PC-9 (cell line): ENCODE data around the gene MOV10L1. TPM values are rescaled to one million over a fixed set of nuclear protein-coding genes. Genes with fewer than 3 reads are reported as not detected.

Source experiments
- BruUV-seq: library from RNA; stranded (reverse); fragments of 400-500 nt; replicated peaks from 2 replicates; lab custom pipeline; 2021; lab: Mats Ljungman, UMichigan
- CTCF ChIA-PET: fragments of 300-600 bp; sonication (Branson Sonifier 250); formaldehyde crosslinking; loops from one replicate; lab custom pipeline; 2022; ENCODE audit warnings: antibody characterized with exemption; lab: Charles Lee
- POLR2A ChIA-PET: fragments of 300-600 bp; sonication (Branson Sonifier 250); formaldehyde crosslinking; loops from one replicate; lab custom pipeline; 2022; ENCODE audit warnings: antibody characterized with exemption; ENCODE audit not compliant: unreplicated experiment; lab: Charles Lee
- DNase-seq, 2 experiments: peaks; one replicate each; pipeline versions ENCODE4 v3.0.0 to v3.0.0-alpha.2; 2015 to 2022; ENCODE audit warnings: mixed read lengths in 1 of 2
- H2AFZ ChIP-seq: fragments of 200-600 bp; sonication (generic); 2 replicates; pipeline ENCODE4 v1.8.1; 2017; ENCODE audit warnings: antibody characterized with exemption
- H3F3A ChIP-seq: fragments of 200-600 bp; sonication (generic); 2 replicates; pipeline ENCODE4 v1.8.1; 2017; ENCODE audit warnings: antibody characterized with exemption, mild to moderate bottlenecking, low read depth; ENCODE audit not compliant: insufficient read depth
- H3K27ac ChIP-seq: fragments of 200-600 bp; sonication (generic); 2 replicates; pipeline ENCODE4 v1.6.1; 2016; ENCODE audit warnings: mixed run types
- H3K27me3 ChIP-seq: fragments of 200-600 bp; sonication (generic); 2 replicates; pipeline ENCODE4 v1.6.1; 2016; ENCODE audit warnings: low read depth, mixed run types; ENCODE audit not compliant: insufficient read depth
- H3K36me3 ChIP-seq: fragments of 200-600 bp; sonication (generic); 2 replicates; pipeline ENCODE4 v1.6.1; 2016; ENCODE audit warnings: low read depth, mixed run types
- H3K4me1 ChIP-seq: fragments of 200-600 bp; sonication (generic); replicated peaks from 2 replicates; pipeline ENCODE4 v1.6.1; 2016; ENCODE audit warnings: mixed run types; ENCODE audit not compliant: insufficient read depth
- H3K4me2 ChIP-seq: fragments of 200-600 bp; sonication (generic); 2 replicates; pipeline ENCODE4 v1.6.1; 2017; ENCODE audit warnings: mixed run types
- H3K4me3 ChIP-seq: fragments of 200-600 bp; sonication (generic); 2 replicates; pipeline ENCODE4 v1.6.1; 2016; ENCODE audit warnings: mixed run types
- H3K79me2 ChIP-seq: fragments of 200-600 bp; sonication (generic); 2 replicates; pipeline ENCODE4 v1.6.1; 2017; ENCODE audit warnings: low read depth, mixed run types
- H3K9me2 ChIP-seq: fragments of 200-600 bp; sonication (generic); 2 replicates; pipeline ENCODE4 v1.8.1; 2017; ENCODE audit warnings: mild to moderate bottlenecking; ENCODE audit not compliant: insufficient read depth
- H3K9me3 ChIP-seq: fragments of 200-600 bp; sonication (generic); 2 replicates; pipeline ENCODE4 v1.8.1; 2016; ENCODE audit warnings: low read depth; ENCODE audit not compliant: insufficient read depth
- H4K20me1 ChIP-seq: fragments of 200-600 bp; sonication (generic); 2 replicates; pipeline ENCODE4 v1.8.1; 2017; ENCODE audit not compliant: insufficient read depth
- CTCF ChIP-seq: fragments of 200-600 bp; sonication (generic); conservative IDR thresholded peaks from 2 replicates; pipeline ENCODE4 v1.6.1; 2017; ENCODE audit warnings: mixed run types, antibody characterized with exemption, mild to moderate bottlenecking, moderate library complexity
- EZH2 ChIP-seq: fragments of 200-600 bp; sonication (generic); IDR thresholded peaks from 2 replicates; pipeline ENCODE4 v1.8.0; 2017; ENCODE audit warnings: antibody characterized with exemption, low read depth
- intact Hi-C: fragments of 100-400 bp; cut with micrococcal nuclease; formaldehyde crosslinking; loops from one replicate; pipeline ENCODE4 v1.10.0; 2022; ENCODE audit not compliant: unreplicated experiment
- total RNA-seq: library from RNA; stranded (reverse); gene quantifications from 2 replicates; pipeline ENCODE4 v1.2.3, GENCODE V29; 2021

Gene MOV10L1
- total RNA-seq, 1 experiment from 2014 or later = not detected

GRCh38 chr22:50074056-50074455, 15.8 kb upstream of the MOV10L1 start:
- H3F3A ChIP-seq = no peaks in the 10 kb centered on the region
- ChIA-PET POLR2A (no interaction called here), CTCF (no interaction called here)
- H3K4me1 ChIP-seq = no peaks in the 10 kb centered on the region
- H3K27me3 ChIP-seq = peaks cover 4% of the 10 kb centered on the region; the same call in 1 of the 2 replicates
- H3K9me2 ChIP-seq = no peaks in the 10 kb centered on the region
- H3K36me3 ChIP-seq = no peaks in the 10 kb centered on the region
- no peak overlapping the region for H3K4me3 ChIP-seq
- H3K4me2 ChIP-seq = no peak overlapping the region
- no peak for TF ChIP-seq EZH2
- no peak for TF ChIP-seq CTCF
- no peak for DNase-seq
- no peaks in the 10 kb centered on the region for H3K79me2 ChIP-seq
- no peaks in the 10 kb centered on the region for H3K9me3 ChIP-seq
- BruUV-seq = no TSS peak
- no peak overlapping the region for H2AFZ ChIP-seq
- H3K27ac ChIP-seq = no peak overlapping the region
- intact Hi-C loops = no loop called here
- H4K20me1 ChIP-seq = no peaks in the 10 kb centered on the region; the same call in 1 of the 2 replicates

GRCh38 chr22:50074551-50075530, 15.0 kb upstream of the MOV10L1 start:
- no TSS peak for BruUV-seq
- DNase-seq = no peak
- no peaks in the 10 kb centered on the region for H3K36me3 ChIP-seq
- TF ChIP-seq CTCF (no peak), EZH2 (no peak)
- H3K27me3 ChIP-seq = peaks cover 8% of the 10 kb centered on the region; the same call in 1 of the 2 replicates
- H2AFZ ChIP-seq = no peak overlapping the region
- no peak overlapping the region for H3K4me2 ChIP-seq
- intact Hi-C loops = no loop called here
- ChIA-PET POLR2A (no interaction called here), CTCF (interaction anchor here (0.6 kb wide), 1 partner anchor 69 kb away, joined by 3 read pairs; no protein-coding TSS in a partner anchor)
- no peaks in the 10 kb centered on the region for H3K9me3 ChIP-seq
- no peaks in the 10 kb centered on the region for H3F3A ChIP-seq
- no peaks in the 10 kb centered on the region for H3K4me1 ChIP-seq
- H4K20me1 ChIP-seq = no peaks in the 10 kb centered on the region; the same call in 1 of the 2 replicates
- no peak overlapping the region for H3K27ac ChIP-seq
- no peaks in the 10 kb centered on the region for H3K79me2 ChIP-seq
- H3K9me2 ChIP-seq = no peaks in the 10 kb centered on the region
- no peak overlapping the region for H3K4me3 ChIP-seq

DNA sequence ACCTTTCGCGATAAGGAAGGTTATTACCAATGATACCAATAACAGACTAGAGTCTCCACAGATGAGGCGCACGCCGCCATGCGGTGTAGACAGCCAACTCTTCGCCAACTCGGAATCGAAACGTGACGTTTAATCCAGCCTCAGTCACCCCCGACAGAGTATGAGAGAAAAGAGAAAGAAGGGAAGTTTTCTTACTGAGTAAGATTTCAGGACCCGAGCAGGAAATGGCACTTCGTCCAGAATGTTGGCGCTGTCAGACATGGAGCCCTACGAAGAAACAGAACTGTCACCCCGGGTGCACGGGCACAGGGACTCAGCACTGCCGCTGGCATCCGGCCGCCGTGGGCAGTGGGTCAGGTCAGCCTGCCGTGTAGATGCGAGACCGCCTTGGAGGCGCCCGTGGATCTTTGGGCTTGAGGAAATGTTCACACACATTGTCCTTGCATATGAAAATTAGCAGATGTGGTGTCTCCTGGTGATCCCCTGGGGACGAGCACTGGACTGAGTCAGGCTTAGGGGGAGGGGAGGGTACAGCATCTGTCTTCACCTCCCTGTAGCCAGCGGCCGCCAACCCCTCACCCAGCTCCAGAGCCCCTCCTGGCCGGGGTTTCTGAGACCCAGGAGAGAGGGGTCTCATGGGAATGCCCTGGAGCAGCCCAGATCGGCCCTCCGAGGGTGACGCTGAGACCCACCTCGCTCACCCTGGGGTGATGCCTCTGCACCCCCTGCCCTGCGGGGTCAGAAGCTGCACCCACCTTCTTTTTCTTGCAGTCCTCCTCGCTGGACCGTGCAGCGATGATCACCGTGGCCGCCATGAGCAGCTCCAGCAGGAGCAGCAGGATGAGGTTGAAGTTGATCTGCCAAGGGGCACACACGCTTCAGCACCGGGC, 12.9 kb upstream of the MOV10L1 start:
- intact Hi-C loops = no loop called here
- ChIA-PET CTCF (interaction anchor here (0.6 kb wide), 1 partner anchor 11 kb away, joined by 11 read pairs; no protein-coding TSS in a partner anchor), POLR2A (interaction anchor here (0.5 kb wide), 1 partner anchor 651 kb away, joined by 4 read pairs; no protein-coding TSS in a partner anchor)
- no peaks in the 10 kb centered on the region for H3K9me3 ChIP-seq
- no peak overlapping the region for H3K27ac ChIP-seq
- no peak overlapping the region for H2AFZ ChIP-seq
- H3K9me2 ChIP-seq = no peaks in the 10 kb centered on the region
- no peaks in the 10 kb centered on the region for H3K4me1 ChIP-seq
- H3F3A ChIP-seq = no peaks in the 10 kb centered on the region
- no peak overlapping the region for H3K4me2 ChIP-seq
- peaks cover 19% of the 10 kb centered on the region for H3K27me3 ChIP-seq
- no peaks in the 10 kb centered on the region for H3K79me2 ChIP-seq
- TF ChIP-seq EZH2 (no peak), CTCF (no peak)
- no peak overlapping the region for H3K4me3 ChIP-seq
- BruUV-seq = no TSS peak
- H3K36me3 ChIP-seq = no peaks in the 10 kb centered on the region
- no peak for DNase-seq
- H4K20me1 ChIP-seq = no peaks in the 10 kb centered on the region; the same call in 1 of the 2 replicates
